HG03460 (cell line): ENCODE results near the gene DLGAP4.

Experiments used
- ATAC-seq: cut with Tn5 transposase; IDR thresholded peaks from one replicate; pipeline ENCODE4 v1.9.1; 2021; ENCODE audit not compliant: unreplicated experiment

DLGAP4 gene

GRCh38 chr20:36399969-36400545, 93.9 kb downstream of the DLGAP4 start:
- ATAC-seq = no peak

GRCh38 chr20:36400909-36401735, 95.0 kb downstream of the DLGAP4 start:
- no peak for ATAC-seq

GRCh38 chr20:36402708-36403107, 96.6 kb downstream of the DLGAP4 start:
- ATAC-seq = no peak

GRCh38 chr20:36404435-36404978, 98.4 kb downstream of the DLGAP4 start:
- no peak for ATAC-seq

GRCh38 chr20:36405255-36405654, 99.1 kb downstream of the DLGAP4 start:
- no peak for ATAC-seq

- ATAC-seq = no peak
Observed at GRCh38 chr20:36407199-36407733, 101.1 kb downstream of the DLGAP4 start.

- no peak for ATAC-seq
Observed at GRCh38 chr20:36408219-36408618, 102.1 kb downstream of the DLGAP4 start.

- ATAC-seq = no peak
Observed at GRCh38 chr20:36411861-36412454, 105.8 kb downstream of the DLGAP4 start.

- ATAC-seq = no peak
Observed at GRCh38 chr20:36415475-36416002, 109.4 kb downstream of the DLGAP4 start.

GRCh38 chr20:36418711-36419110, 112.6 kb downstream of the DLGAP4 start:
- ATAC-seq = no peak

GRCh38 chr20:36421641-36422040, 115.5 kb downstream of the DLGAP4 start:
- no peak for ATAC-seq

GRCh38 chr20:36424314-36424713, 118.2 kb downstream of the DLGAP4 start:
- no peak for ATAC-seq

- no peak for ATAC-seq
Observed at GRCh38 chr20:36425166-36425565, 119.0 kb downstream of the DLGAP4 start.

GRCh38 chr20:36431604-36432003, 125.5 kb downstream of the DLGAP4 start:
- no peak for ATAC-seq

- no peak for ATAC-seq
Observed at GRCh38 chr20:36432096-36432495, 126.0 kb downstream of the DLGAP4 start.

- no peak for ATAC-seq
Observed at GRCh38 chr20:36434383-36434782, 128.2 kb downstream of the DLGAP4 start.

GRCh38 chr20:36435124-36435523, 129.0 kb downstream of the DLGAP4 start:
- no peak for ATAC-seq

GRCh38 chr20:36435592-36436541, 129.7 kb downstream of the DLGAP4 start:
- no peak for ATAC-seq

GRCh38 chr20:36439040-36439730, 133.0 kb downstream of the DLGAP4 start:
- ATAC-seq = no peak

GRCh38 chr20:36439731-36440072, 133.6 kb downstream of the DLGAP4 start:
- ATAC-seq = no peak
